ENCODE data around the gene ACKR2. TPM values are rescaled to one million over a fixed set of nuclear protein-coding genes. Genes with fewer than 3 reads are reported as not detected.

ACKR2 gene
- total RNA-seq, 4 donors from 2014 or later, result 1.4 to 9.2 (median 5.2) TPM

DNA sequence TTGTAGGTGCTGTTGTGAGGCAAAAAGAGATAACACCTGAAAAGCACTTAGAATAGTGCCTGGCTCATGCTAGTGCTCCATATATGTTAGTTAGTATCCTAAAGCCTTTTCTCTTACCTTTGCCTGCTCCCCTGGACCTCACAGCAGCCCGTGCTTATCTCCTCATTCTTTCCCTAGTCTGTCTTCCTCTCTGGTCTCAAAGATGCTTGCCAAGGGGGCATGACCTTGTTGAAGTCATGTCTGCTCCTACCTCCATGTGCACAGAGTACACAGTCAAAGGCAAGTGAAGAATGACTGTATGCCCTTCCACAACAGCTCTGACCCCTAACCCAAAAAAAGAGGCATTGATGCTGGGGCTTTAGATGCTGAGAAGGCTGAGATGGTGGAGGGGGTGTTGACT lies 67.2 kb downstream of the ACKR2 start:
- Histone ChIP-seq H3K27me3 (no peaks in the 10 kb centered on the region), H3K4me3 (no peak overlapping the region), H3K27ac (no peak overlapping the region), H3K4me1 (peaks cover 3 to 10% (median 6%) of the 10 kb centered on the region in 4 donors), H3K9me3 (no peaks in the 10 kb centered on the region), H3K36me3 (no peaks in the 10 kb centered on the region)
- DNase-seq, result no peak
- 50 to 52% methylated on average over 1 of the region's 1 CpG for WGBS, 2 donors (ENCODE audit: low coverage in 1 of 2)
- in situ Hi-C loops (cut with MboI; ENCODE audit: low pct_ligation_motif_present in 1 of 4, low pct_unique_long_range_greater_than_20kb in 1 of 4, low sequenced_read_pairs in 3 of 4) (loop anchor here in 1 of 4 donors (25.0 kb wide), 1 partner anchor 639 kb away; no protein-coding TSS in a partner anchor), intact Hi-C loops (cut with DNase I; ENCODE audit: low total_unique reads) (no loop called here)
- TF ChIP-seq POLR2A (IDR thresholded peaks at IDR 0.05) (no peak), EP300 (IDR thresholded peaks at IDR 0.05; ENCODE audit: low read depth) (no peak), POLR2AphosphoS5 (IDR thresholded peaks at IDR 0.05) (no peak)
- TF ChIP-seq, protein P1, sequence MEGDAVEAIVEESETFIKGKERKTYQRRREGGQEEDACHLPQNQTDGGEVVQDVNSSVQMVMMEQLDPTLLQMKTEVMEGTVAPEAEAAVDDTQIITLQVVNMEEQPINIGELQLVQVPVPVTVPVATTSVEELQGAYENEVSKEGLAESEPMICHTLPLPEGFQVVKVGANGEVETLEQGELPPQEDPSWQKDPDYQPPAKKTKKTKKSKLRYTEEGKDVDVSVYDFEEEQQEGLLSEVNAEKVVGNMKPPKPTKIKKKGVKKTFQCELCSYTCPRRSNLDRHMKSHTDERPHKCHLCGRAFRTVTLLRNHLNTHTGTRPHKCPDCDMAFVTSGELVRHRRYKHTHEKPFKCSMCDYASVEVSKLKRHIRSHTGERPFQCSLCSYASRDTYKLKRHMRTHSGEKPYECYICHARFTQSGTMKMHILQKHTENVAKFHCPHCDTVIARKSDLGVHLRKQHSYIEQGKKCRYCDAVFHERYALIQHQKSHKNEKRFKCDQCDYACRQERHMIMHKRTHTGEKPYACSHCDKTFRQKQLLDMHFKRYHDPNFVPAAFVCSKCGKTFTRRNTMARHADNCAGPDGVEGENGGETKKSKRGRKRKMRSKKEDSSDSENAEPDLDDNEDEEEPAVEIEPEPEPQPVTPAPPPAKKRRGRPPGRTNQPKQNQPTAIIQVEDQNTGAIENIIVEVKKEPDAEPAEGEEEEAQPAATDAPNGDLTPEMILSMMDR (IDR thresholded peaks at IDR 0.05), result no peak

DNA sequence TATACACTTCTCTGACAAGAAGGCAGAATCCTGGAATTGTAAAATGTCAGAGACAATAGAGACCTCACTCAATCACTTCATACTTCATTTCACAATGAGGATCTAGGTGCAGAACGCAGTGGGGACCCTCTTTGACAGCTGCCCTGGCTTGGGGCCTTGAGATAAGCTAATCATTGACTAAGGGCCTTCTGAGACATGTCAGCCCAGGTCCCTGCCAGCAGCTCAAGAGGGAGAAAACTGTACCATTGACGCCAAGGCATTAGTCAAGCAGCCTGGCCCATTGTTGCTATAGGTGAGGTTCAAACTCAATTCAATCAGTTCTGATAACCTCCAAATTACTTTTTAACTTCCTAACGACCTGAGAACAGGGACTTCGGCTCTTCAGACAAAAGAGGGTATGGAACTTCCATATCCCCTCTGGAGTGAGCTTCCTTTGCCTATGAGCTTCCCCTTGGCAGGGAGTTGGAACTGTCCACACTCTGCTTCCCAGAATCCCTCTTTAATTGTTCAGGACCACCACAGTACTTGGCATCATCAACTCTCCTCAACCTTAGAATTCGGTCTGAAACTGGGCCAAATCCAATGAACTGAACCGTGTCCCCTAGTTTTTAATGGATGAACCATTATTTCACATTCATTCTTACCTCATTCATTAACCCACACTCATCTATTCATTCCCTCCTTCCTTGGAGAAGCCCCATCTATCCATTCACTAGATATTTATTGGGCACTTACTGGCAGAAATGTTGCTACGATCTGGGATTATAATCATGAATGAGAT lies 67.9 kb downstream of the ACKR2 start:
- in situ Hi-C loops (cut with MboI; ENCODE audit: low pct_ligation_motif_present in 1 of 4, low pct_unique_long_range_greater_than_20kb in 1 of 4, low sequenced_read_pairs in 3 of 4), result loop anchor here in 1 of 4 donors (25.0 kb wide), 1 partner anchor 640 kb away; no protein-coding TSS in a partner anchor
- H3K27ac ChIP-seq, result no peak overlapping the region

DNA sequence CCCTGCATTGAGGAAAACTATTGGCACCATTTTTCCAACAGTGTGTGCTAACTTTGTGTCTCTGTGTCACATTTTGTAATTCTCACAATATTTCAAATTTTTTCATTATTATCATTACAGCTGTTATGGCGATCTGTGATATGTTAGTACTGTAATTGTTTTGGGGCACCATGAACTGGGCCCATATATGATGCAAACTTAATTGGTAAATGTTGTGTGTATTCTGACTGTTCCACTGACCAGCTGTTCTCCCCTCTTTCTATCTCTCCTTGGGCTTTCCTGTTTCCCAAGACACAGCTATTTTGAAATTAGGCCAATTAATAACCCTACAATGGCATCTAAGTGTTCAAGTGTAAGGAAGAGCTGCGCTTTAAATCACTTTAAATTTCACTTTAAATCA lies 68.6 kb downstream of the ACKR2 start:
- H3K27ac ChIP-seq, result no peak overlapping the region
- in situ Hi-C loops (cut with MboI; ENCODE audit: low pct_ligation_motif_present in 1 of 4, low pct_unique_long_range_greater_than_20kb in 1 of 4, low sequenced_read_pairs in 3 of 4), result loop anchor here in 1 of 4 donors (25.0 kb wide), 1 partner anchor 641 kb away; no protein-coding TSS in a partner anchor
- no peaks in the 10 kb centered on the region for H3K36me3 ChIP-seq
- 88 to 94% methylated on average over 2 of the region's 2 CpGs for whole genome bisulfite sequencing, 2 donors (ENCODE audit: low coverage in 1 of 2)
- no peak overlapping the region for H3K4me3 ChIP-seq
- intact Hi-C loops (cut with DNase I; ENCODE audit: low total_unique reads), result no loop called here
- H3K4me1 ChIP-seq, result peaks cover 3 to 10% (median 7%) of the 10 kb centered on the region in 4 donors
- DNase-seq, result no peak
- TF ChIP-seq EP300 (IDR thresholded peaks at IDR 0.05; ENCODE audit: low read depth) (no peak), POLR2AphosphoS5 (IDR thresholded peaks at IDR 0.05) (no peak), POLR2A (IDR thresholded peaks at IDR 0.05) (no peak)
- TF ChIP-seq, protein P1 (IDR thresholded peaks at IDR 0.05), result no peak
- no peaks in the 10 kb centered on the region for H3K27me3 ChIP-seq
- no peaks in the 10 kb centered on the region for H3K9me3 ChIP-seq

More for the DNA sequence above, 67.9 kb downstream of the ACKR2 start:
- Histone ChIP-seq H3K36me3 (no peaks in the 10 kb centered on the region), H3K4me1 (peaks cover 3 to 10% (median 7%) of the 10 kb centered on the region in 4 donors), H3K9me3 (no peaks in the 10 kb centered on the region), H3K27me3 (no peaks in the 10 kb centered on the region), H3K4me3 (no peak overlapping the region)
- DNase-seq, result no peak
- TF ChIP-seq POLR2A (IDR thresholded peaks at IDR 0.05), result no peak
- no peak for TF ChIP-seq EP300 (IDR thresholded peaks at IDR 0.05; ENCODE audit: low read depth)
- no peak for TF ChIP-seq POLR2AphosphoS5 (IDR thresholded peaks at IDR 0.05)
- TF ChIP-seq, protein P1 (IDR thresholded peaks at IDR 0.05), result no peak
- 59 to 74% methylated on average over 3 to 7 of the region's 7 CpGs for WGBS, 2 donors (ENCODE audit: low coverage in 1 of 2)
- intact Hi-C loops (cut with DNase I; ENCODE audit: low total_unique reads), result no loop called here

DNA sequence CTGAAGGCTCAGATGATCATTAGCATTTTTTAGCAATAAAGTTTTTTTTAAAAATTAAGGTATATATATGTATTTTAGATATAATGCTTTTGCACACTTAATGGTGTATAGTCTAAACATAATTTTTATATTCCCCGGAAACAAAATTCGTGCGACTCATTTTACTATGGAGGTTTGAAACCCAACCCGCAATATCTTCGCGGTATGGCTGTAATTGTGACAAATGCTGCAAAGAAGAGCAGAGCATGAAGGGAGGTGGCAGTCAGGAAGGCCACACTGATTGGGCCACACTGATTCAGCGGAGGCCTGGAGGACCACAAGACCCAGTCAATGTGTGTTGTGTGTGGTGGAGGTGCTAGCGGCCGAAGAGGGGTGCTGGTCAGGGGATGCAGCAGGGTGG lies 70.9 kb downstream of the ACKR2 start:
- in situ Hi-C loops (cut with MboI; ENCODE audit: low pct_ligation_motif_present in 1 of 4, low pct_unique_long_range_greater_than_20kb in 1 of 4, low sequenced_read_pairs in 3 of 4) (loop anchor here in 1 of 4 donors (25.0 kb wide), 1 partner anchor 643 kb away; no protein-coding TSS in a partner anchor), intact Hi-C loops (cut with DNase I; ENCODE audit: low total_unique reads) (no loop called here)
- WGBS, 2 donors (ENCODE audit: low coverage in 1 of 2), result 88 to 91% methylated on average over 6 to 9 of the region's 9 CpGs

More for the DNA sequence above, 70.9 kb downstream of the ACKR2 start:
- no peaks in the 10 kb centered on the region for H3K36me3 ChIP-seq
- no peaks in the 10 kb centered on the region for H3K27me3 ChIP-seq
- TF ChIP-seq POLR2A (IDR thresholded peaks at IDR 0.05) (no peak), EP300 (IDR thresholded peaks at IDR 0.05; ENCODE audit: low read depth) (no peak), POLR2AphosphoS5 (IDR thresholded peaks at IDR 0.05) (no peak)
- TF ChIP-seq, protein P1 (IDR thresholded peaks at IDR 0.05), result no peak
- peaks cover 3 to 10% (median 7%) of the 10 kb centered on the region in 4 donors for H3K4me1 ChIP-seq
- no peak overlapping the region for H3K27ac ChIP-seq
- peak overlapping the region in 2 of 4 donors; percentile 51 to 62 for H3K4me3 ChIP-seq
- DNase-seq, result no peak
- H3K9me3 ChIP-seq, result no peaks in the 10 kb centered on the region

Measured in transverse colon (tissue), 4 donors.